Mucosa of descending colon (tissue), 3 donors: ENCODE results near the gene BRF1. TPM values are rescaled to one million over a fixed set of nuclear protein-coding genes. Genes with fewer than 3 reads are reported as not detected.

Experiments
- ATAC-seq: fragments of 200-7000 bp; cut with Tn5 transposase; one replicate; pipeline ENCODE4 v1.9.1; 2020; ENCODE audit warnings: mild to moderate bottlenecking, moderate library complexity
- DNase-seq, 3 donors: peaks; one replicate each; pipeline ENCODE4 v3.0.0-alpha.2; 2020
- H3K36me3 ChIP-seq: fragments of 200-600 bp; one replicate; pipeline ENCODE4 v1.8.0; 2021; ENCODE audit warnings: low read depth, mild to moderate bottlenecking
- H3K4me1 ChIP-seq: fragments of 200-600 bp; one replicate; pipeline ENCODE4 v1.8.0; 2021; ENCODE audit warnings: low read depth, mild to moderate bottlenecking
- H3K4me3 ChIP-seq: fragments of 200-600 bp; one replicate; pipeline ENCODE4 v1.8.0; 2021; ENCODE audit warnings: mild to moderate bottlenecking
- H3K9me3 ChIP-seq: fragments of 200-600 bp; one replicate; pipeline ENCODE4 v1.8.0; 2021; ENCODE audit warnings: mild to moderate bottlenecking
- CTCF ChIP-seq: fragments of 200-600 bp; IDR thresholded peaks from one replicate; pipeline ENCODE4 v1.8.0; 2022; ENCODE audit warnings: antibody characterized with exemption, mild to moderate bottlenecking
- intact Hi-C, 2 donors: fragments of 100-400 bp; cut with DNase I in 1 of 2; cut with micrococcal nuclease in 1 of 2; formaldehyde crosslinking; loops; one replicate each; pipeline versions ENCODE4 v1.11.0 to v1.11.1; 2022; cut with DNase I, micrococcal nuclease
- total RNA-seq, 3 donors: library from RNA; stranded (reverse); fragmentation: NEBNext Ultra II Directional in 2 of 3; extraction: Animal tissue kit (Norgen Biotek cat#: 25700) in 2 of 3; gene quantifications; one replicate each; pipeline versions ENCODE4 v1.2.1 to v1.2.4, GENCODE V29; 2021 to 2023
- donor health status: DM: no; HTN: no; CAD: no; lungs with moderate emphysema.
- donor health status: DM: no; HTN: no; CAD: no.
- donor health status: DM: no; HTN: yes; CAD: no.

Gene BRF1
- total RNA-seq, 3 donors from 2014 or later: 27.4 to 40.1 (median 34.2) TPM

DNA sequence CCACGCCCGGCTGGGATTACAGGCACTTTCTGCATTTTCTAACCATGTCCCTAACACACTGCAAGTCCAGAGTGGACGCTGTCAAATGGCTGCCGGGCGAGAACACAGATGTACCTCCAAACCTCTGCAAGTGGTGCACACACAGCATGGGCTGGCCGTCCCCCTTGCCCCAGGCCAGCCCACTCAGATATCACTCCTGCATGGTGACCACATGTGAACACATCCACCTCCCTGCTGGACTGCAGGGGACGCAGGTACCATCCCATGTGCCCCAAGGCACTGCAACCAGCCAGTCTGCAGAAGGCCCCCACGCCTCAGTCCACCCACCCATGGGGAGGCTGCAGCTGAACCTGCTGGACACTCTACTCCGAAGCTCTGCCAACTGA, 14.0 kb downstream of the BRF1 start:
- Histone ChIP-seq H3K9me3 (no peaks in the 10 kb centered on the region), H3K4me1 (no peaks in the 10 kb centered on the region), H3K4me3 (no peak overlapping the region), H3K36me3 (no peaks in the 10 kb centered on the region)
- no peak for TF ChIP-seq CTCF
- intact Hi-C loops: no loop called here
- DNase-seq: no peak
- ATAC-seq: no peak

DNA sequence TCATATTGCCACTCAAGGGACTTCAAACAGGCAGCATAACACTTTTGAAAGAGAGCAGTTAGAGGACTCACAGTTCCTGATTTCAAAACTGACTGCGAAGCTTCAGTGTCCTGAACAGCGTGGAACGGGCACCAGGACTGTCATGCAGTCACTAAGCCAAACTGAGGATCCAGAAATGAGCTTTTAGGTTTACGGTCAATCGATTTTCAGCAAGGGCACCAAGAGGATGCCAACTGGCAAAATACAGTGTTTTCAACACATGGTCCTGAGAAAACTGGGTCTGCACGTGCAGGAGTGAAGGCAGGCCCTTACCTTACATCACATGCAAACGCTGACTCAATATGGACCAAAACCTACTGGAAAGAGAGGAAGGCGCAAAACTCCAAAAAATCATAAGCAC, 15.6 kb downstream of the BRF1 start:
- TF ChIP-seq CTCF: no peak
- H3K4me1 ChIP-seq: no peaks in the 10 kb centered on the region
- ATAC-seq (no peak), DNase-seq (no peak)
- H3K9me3 ChIP-seq: no peaks in the 10 kb centered on the region
- intact Hi-C loops: no loop called here
- H3K36me3 ChIP-seq: no peaks in the 10 kb centered on the region
- H3K4me3 ChIP-seq: no peak overlapping the region

DNA sequence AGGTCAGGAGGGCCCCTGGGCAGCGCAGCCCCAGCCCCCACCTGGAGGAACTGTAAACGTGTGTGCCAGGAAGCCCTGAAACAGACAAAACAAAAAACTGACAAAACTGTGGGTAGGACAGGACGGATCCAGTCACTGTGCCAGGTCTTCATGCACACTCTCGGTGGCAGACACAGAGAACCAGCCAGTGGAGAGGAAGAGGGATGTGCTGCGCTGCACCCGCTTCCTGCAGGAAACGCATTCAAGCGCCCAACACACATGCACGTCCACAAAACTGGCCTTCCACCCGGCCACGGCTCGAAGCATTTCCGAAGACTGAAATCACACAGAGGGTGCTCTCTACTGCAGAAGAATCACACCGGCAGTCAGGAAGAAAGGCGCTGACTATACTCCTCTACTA, 16.9 kb downstream of the BRF1 start:
- Histone ChIP-seq H3K4me1 (peaks cover 8% of the 10 kb centered on the region), H3K36me3 (no peaks in the 10 kb centered on the region), H3K9me3 (no peaks in the 10 kb centered on the region), H3K4me3 (no peak overlapping the region)
- DNase-seq (no peak), ATAC-seq (no peak)
- TF ChIP-seq CTCF: no peak
- intact Hi-C loops: loop anchor here (5.0 kb wide), 1 partner anchor 82 kb away; no protein-coding TSS in a partner anchor

GRCh38 chr14:105283028-105283427, 17.8 kb downstream of the BRF1 start:
- H3K9me3 ChIP-seq: no peaks in the 10 kb centered on the region
- H3K4me1 ChIP-seq: peaks cover 8% of the 10 kb centered on the region
- no peak for TF ChIP-seq CTCF
- intact Hi-C loops: loop anchor here (5.0 kb wide), 1 partner anchor 81 kb away; no protein-coding TSS in a partner anchor
- ATAC-seq: no peak
- no peak overlapping the region for H3K4me3 ChIP-seq
- no peak for DNase-seq
- H3K36me3 ChIP-seq: no peaks in the 10 kb centered on the region

DNA sequence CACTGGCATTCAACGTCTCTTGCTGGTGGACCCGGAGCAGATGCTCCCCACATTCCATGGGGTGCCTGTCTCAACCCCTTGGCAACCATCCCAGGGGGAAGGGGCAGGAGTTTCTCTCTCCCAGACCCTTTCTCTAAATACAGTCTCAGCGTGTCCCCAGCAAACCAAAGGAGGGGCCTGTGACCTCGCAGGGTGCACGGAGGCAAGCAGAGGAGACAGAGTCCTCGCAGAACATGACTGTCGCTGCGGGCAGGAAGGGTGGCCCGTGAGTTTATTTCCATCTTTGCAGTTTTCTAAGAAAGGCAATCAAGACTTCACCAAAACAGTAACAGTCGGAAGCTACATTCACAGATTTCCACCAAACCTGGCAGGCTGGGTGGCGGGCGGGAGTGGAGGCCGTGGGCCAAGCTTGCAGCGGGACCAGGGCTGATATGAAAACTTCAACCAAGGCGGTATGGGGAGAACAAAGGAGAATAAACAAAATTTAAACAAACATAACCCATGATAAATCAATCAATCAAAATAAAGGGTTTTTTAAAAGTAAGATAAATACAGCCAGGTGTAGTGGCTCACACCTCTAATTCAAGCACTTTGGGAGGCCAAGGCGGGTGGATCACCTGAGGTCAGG, 18.6 kb downstream of the BRF1 start:
- DNase-seq: no peak
- TF ChIP-seq CTCF: no peak
- H3K4me1 ChIP-seq: peaks cover 8% of the 10 kb centered on the region
- no peak overlapping the region for H3K4me3 ChIP-seq
- no peak for ATAC-seq
- intact Hi-C loops: loop anchor here (5.0 kb wide), 1 partner anchor 80 kb away; no protein-coding TSS in a partner anchor
- no peaks in the 10 kb centered on the region for H3K36me3 ChIP-seq
- H3K9me3 ChIP-seq: no peaks in the 10 kb centered on the region
